Measurements from ENCODE around the gene GALP. TPM values are rescaled to one million over a fixed set of nuclear protein-coding genes. Genes with fewer than 3 reads are reported as not detected.
"Not testable (repeated sequence)": the region's sequence is repeated elsewhere in the genome, so short reads cannot be mapped to it uniquely, and the experiment has no call there.

The GALP gene
- total RNA-seq, 1 donor from 2014 or later, result not detected

GRCh38 chr19:56211718-56212117 is 35.9 kb downstream of the GALP start:
- H3K4me1 ChIP-seq, result no peaks in the 10 kb centered on the region
- H3K9me3 ChIP-seq, result no peaks in the 10 kb centered on the region
- DNase-seq (ENCODE audit: low spot score in 2 of 2), result no peak
- H3K27me3 ChIP-seq, result no peaks in the 10 kb centered on the region
- intact Hi-C loops (cut with DNase I), result no loop called here
- no peak overlapping the region for H3K27ac ChIP-seq
- H3K36me3 ChIP-seq, result no peaks in the 10 kb centered on the region
- TF ChIP-seq CTCF (IDR thresholded peaks at IDR 0.05), result no peak
- H3K4me3 ChIP-seq, result no peak overlapping the region

GRCh38 chr19:56217039-56217949 is 41.5 kb downstream of the GALP start:
- Histone ChIP-seq H3K4me1 (no peaks in the 10 kb centered on the region), H3K27me3 (no peaks in the 10 kb centered on the region), H3K4me3 (peak overlapping the region; percentile 52 to 62), H3K27ac (no peak overlapping the region), H3K9me3 (no peaks in the 10 kb centered on the region), H3K36me3 (peaks cover 0 to 2% of the 10 kb centered on the region in 2 donors)
- TF ChIP-seq CTCF (IDR thresholded peaks at IDR 0.05), result no peak
- DNase-seq (ENCODE audit: low spot score in 2 of 2), result no peak
- intact Hi-C loops (cut with DNase I), result no loop called here

GRCh38 chr19:56218961-56219360 is 43.2 kb downstream of the GALP start:
- DNase-seq (ENCODE audit: low spot score in 2 of 2), result no peak
- H3K27ac ChIP-seq, result no peak overlapping the region
- intact Hi-C loops (cut with DNase I), result no loop called here
- no peaks in the 10 kb centered on the region for H3K4me1 ChIP-seq
- no peaks in the 10 kb centered on the region for H3K9me3 ChIP-seq
- no peak overlapping the region for H3K4me3 ChIP-seq
- H3K27me3 ChIP-seq, result no peaks in the 10 kb centered on the region
- peaks cover 2 to 3% of the 10 kb centered on the region in 2 donors for H3K36me3 ChIP-seq
- no peak for TF ChIP-seq CTCF (IDR thresholded peaks at IDR 0.05)

- H3K9me3 ChIP-seq; intact Hi-C loops (cut with DNase I); H3K27me3 ChIP-seq; DNase-seq (ENCODE audit: low spot score in 2 of 2); H3K4me1 ChIP-seq; H3K36me3 ChIP-seq; H3K27ac ChIP-seq; H3K4me3 ChIP-seq: not testable (repeated sequence)
Measured at GRCh38 chr19:56221442-56221841, 45.6 kb downstream of the GALP start.

GRCh38 chr19:56221851-56222250 is 46.0 kb downstream of the GALP start:
- Histone ChIP-seq H3K4me1 (no peaks in the 10 kb centered on the region), H3K27me3 (no peaks in the 10 kb centered on the region), H3K27ac (no peak overlapping the region), H3K36me3 (peaks cover 2 to 3% of the 10 kb centered on the region in 2 donors), H3K4me3 (no peak overlapping the region), H3K9me3 (no peaks in the 10 kb centered on the region)
- intact Hi-C loops (cut with DNase I), result no loop called here
- TF ChIP-seq CTCF (IDR thresholded peaks at IDR 0.05), result no peak
- no peak for DNase-seq (ENCODE audit: low spot score in 2 of 2)

GRCh38 chr19:56222901-56223300 is 47.1 kb downstream of the GALP start:
- intact Hi-C loops (cut with DNase I), result no loop called here
- DNase-seq (ENCODE audit: low spot score in 2 of 2), result no peak
- no peak overlapping the region for H3K4me3 ChIP-seq
- no peaks in the 10 kb centered on the region for H3K9me3 ChIP-seq
- H3K4me1 ChIP-seq, result no peaks in the 10 kb centered on the region
- no peaks in the 10 kb centered on the region for H3K27me3 ChIP-seq
- H3K27ac ChIP-seq, result no peak overlapping the region
- no peak for TF ChIP-seq CTCF (IDR thresholded peaks at IDR 0.05)
- peaks cover 2 to 3% of the 10 kb centered on the region in 2 donors for H3K36me3 ChIP-seq

Data from ascending aorta (tissue), 2 donors.